NCI-H2196 treated with DMSO at 0.1 percent for 48 hours (cell line): ENCODE results near the gene WASL.
"Not testable (repeated sequence)": the region's sequence is repeated elsewhere in the genome, so short reads cannot be mapped to it uniquely, and the experiment has no call there.

Source experiments
- DNase-seq: peaks from one replicate; lab custom pipeline; 2025; ENCODE audit not compliant: unreplicated experiment; lab: John Stamatoyannopoulos, UW

Gene WASL

DNA sequence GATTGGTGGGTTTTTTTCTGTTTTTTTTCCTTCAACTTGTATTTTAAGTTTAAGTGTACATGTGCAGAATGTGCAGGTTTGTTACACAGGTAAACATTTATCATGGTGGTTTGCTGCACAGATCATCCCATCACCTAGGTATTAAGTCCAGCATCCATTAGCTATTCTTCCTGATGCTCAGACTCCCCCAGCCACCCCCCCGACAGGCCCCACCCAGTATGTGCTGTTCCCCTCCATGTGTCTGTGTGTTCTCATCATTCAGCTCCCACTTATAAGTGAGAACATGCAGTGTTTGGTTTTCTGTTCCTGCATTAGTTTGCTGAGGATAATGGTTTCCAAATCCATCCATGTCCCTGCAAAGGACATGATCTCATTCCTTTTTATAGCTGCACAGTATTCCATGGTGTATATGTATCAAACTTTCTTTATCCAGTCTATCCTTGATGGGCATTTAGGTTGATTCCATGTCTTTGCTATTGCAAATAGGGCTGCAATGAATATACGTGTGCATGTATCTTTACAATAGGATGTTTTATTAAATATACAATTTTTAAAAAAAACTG lies 114.7 kb downstream of the WASL start:
- DNase-seq = not testable (repeated sequence)

DNA sequence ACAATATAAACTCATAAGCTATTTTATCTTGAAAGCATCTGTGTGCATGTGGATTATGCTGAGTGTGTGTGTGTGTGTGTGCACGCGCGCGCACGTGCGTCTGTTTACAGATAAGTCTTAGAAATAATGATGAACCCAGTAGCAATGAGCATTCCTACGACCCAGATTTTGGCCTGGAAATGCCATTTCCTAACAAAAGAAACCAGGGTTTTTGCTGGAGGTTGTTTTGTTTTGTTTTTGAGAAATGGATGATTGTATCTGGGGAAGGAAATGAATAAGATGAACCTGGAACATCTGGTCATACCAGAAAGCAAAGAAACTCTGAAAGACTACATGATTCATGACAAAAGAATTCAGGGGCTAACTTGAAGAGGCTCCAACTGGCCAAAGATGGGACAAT lies 115.2 kb downstream of the WASL start:
- DNase-seq = no peak

DNA sequence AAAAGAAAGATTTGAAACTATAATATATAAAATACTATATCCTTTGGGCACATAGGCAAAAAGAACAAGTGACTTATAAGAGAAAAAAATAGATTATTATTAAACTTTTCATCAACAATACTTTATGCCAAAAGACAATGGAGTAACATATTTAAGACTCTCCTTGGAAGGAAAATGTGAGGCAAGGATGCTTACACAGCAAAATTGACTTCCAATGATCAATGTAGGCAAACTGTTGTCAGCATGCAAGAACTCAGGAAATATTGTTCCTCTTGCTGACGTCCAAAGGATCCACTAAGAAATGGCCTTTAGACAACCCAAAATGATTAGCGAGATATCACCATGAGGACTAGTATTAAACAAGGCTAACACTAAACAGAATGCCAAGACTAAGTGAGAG lies 116.0 kb downstream of the WASL start:
- no peak for DNase-seq
